T-cell (primary cell): Measurements from ENCODE around the gene FMN2. TPM values are rescaled to one million over a fixed set of nuclear protein-coding genes. Genes with fewer than 3 reads are reported as not detected.

Experiments
- ATAC-seq, 4 experiments: fragments of 200-7000 bp in 3 of 4; fragments of 150-1000 bp in 1 of 4; cut with Tn5 transposase; replicated peaks in 1 of 4; 1 replicate in 3 of 4; 2 replicates in 1 of 4; pipeline ENCODE4 v1.10.0; 2021; ENCODE audit warnings: moderate library complexity in 3 of 4, mild to moderate bottlenecking in 2 of 4, moderate number of reproducible peaks in 1 of 4
- CTCF ChIA-PET, 2 donors: fragments of 300-600 bp; sonication (Branson Sonifier 250); formaldehyde crosslinking; loops; one replicate each; lab custom pipeline; 2022; ENCODE audit warnings: antibody characterized with exemption in 2 of 2; lab: Charles Lee
- POLR2A ChIA-PET, 2 donors: fragments of 300-600 bp; sonication (Branson Sonifier 250); formaldehyde crosslinking; loops; one replicate each; lab custom pipeline; 2022; ENCODE audit warnings: antibody characterized with exemption in 2 of 2; lab: Charles Lee
- DNase-seq, 35 experiments: peaks; one replicate each; pipeline versions ENCODE4 v3.0.0 to v3.0.0-alpha.2; 2013 to 2023
- H3K27ac ChIP-seq: one replicate; pipeline ENCODE4 v1.5.1; 2013; ENCODE audit warnings: low read length
- H3K27me3 ChIP-seq, 2 experiments: replicated peaks in 1 of 2; 1 replicate in 1 of 2; 2 replicates in 1 of 2; pipeline versions ENCODE4 v1.6.1 to v1.7.0; 2013; ENCODE audit warnings: low read length in 1 of 2, mixed read lengths in 1 of 2; ENCODE audit not compliant: control insufficient read depth in 2 of 2, insufficient read depth in 2 of 2; ENCODE audit errors: extremely low read depth in 1 of 2
- H3K36me3 ChIP-seq, 2 donors: 1 replicate in 1 of 2; 2 replicates in 1 of 2; pipeline versions ENCODE4 v1.6.1 to v1.7.0; 2013; ENCODE audit warnings: low read length in 1 of 2; ENCODE audit not compliant: control insufficient read depth in 2 of 2, insufficient read depth in 1 of 2; ENCODE audit errors: extremely low read depth in 1 of 2
- H3K4me1 ChIP-seq, 2 experiments: 1 replicate in 1 of 2; 2 replicates in 1 of 2; pipeline versions ENCODE4 v1.6.1 to v1.7.0; 2013; ENCODE audit warnings: low read length in 2 of 2, mixed read lengths in 1 of 2; ENCODE audit not compliant: insufficient read depth in 2 of 2, control insufficient read depth in 1 of 2; ENCODE audit errors: extremely low read depth in 1 of 2
- H3K4me3 ChIP-seq, 2 donors: 1 replicate in 1 of 2; 2 replicates in 1 of 2; pipeline versions ENCODE4 v1.5.1 to v1.7.0; 2013; ENCODE audit warnings: mild to moderate bottlenecking in 2 of 2, low read length in 1 of 2, moderate library complexity in 1 of 2; ENCODE audit not compliant: control insufficient read depth in 1 of 2; ENCODE audit errors: extremely low read depth in 1 of 2
- H3K9me3 ChIP-seq: 2 replicates; pipeline ENCODE4 v1.7.0; 2013
- H3K27ac Mint-ChIP-seq, 2 donors: one replicate each; pipeline ENCODE4 v1.8.0; 2020 to 2021; ENCODE audit warnings: mild to moderate bottlenecking in 2 of 2, mixed read lengths in 2 of 2
- H3K27me3 Mint-ChIP-seq, 2 donors: one replicate each; pipeline ENCODE4 v1.8.0; 2021 to 2022; ENCODE audit warnings: mixed read lengths in 2 of 2
- H3K36me3 Mint-ChIP-seq: one replicate; pipeline ENCODE4 v1.8.0; 2021; ENCODE audit warnings: mixed read lengths
- H3K4me1 Mint-ChIP-seq, 3 donors: one replicate each; pipeline ENCODE4 v1.8.0; 2020 to 2022; ENCODE audit warnings: mixed read lengths in 3 of 3, mild to moderate bottlenecking in 1 of 3
- H3K4me3 Mint-ChIP-seq, 3 donors: one replicate each; pipeline ENCODE4 v1.8.0; 2020 to 2022; ENCODE audit warnings: mild to moderate bottlenecking in 3 of 3, mixed read lengths in 3 of 3, moderate library complexity in 3 of 3
- H3K9me3 Mint-ChIP-seq, 3 donors: one replicate each; pipeline ENCODE4 v1.8.0; 2020 to 2022; ENCODE audit warnings: mixed read lengths in 3 of 3
- WGBS: methylation state at CpG from one replicate; pipeline ENCODE4 v1.1.5; 2013; ENCODE audit warnings: missing lambda C conversion rate; ENCODE audit not compliant: insufficient coverage; 5-methylcytosine and 5-hydroxymethylcytosine counted together
- total RNA-seq, 35 experiments: library from RNA in 6 of 35; stranded (reverse) in 6 of 35; fragments of 120-200 nt in 1 of 35; gene quantifications; one replicate each; pipeline versions ENCODE4 v1.2.1 to v1.2.4 and lab custom pipeline; 2013 to 2026

The FMN2 gene
- total RNA-seq, 5 donors from 2014 or later (not counting 1 experiment from before 2014, with no cell fraction given) = not detected

DNA sequence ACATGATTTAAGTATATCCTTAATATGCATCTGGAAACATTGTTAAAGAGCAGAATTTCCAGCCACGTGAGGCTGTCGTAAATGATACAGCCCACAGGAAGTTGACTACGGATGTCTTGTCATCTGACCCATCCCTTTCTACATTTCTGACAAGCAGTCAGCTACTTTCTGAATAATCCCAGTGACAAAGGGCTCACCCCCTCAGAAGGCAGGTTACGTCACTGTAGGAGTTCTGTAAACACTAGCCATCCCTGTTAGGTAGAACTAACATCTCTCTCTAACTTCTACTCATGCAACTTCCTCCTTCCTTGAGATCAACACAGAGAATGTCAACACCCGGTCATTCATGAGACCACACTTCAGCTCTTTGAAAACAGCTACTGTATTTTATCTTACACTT, 261.1 kb downstream of the FMN2 start:
- Histone ChIP-seq H3K36me3 (no peaks in the 10 kb centered on the region), H3K9me3 (peaks cover 2% of the 10 kb centered on the region), H3K4me1 (no peaks in the 10 kb centered on the region), H3K4me3 (no peak overlapping the region), H3K27me3 (no peaks in the 10 kb centered on the region), H3K27ac (no peak overlapping the region)
- WGBS = 56% methylated on average over 5 of the region's 5 CpGs
- no peaks in the 10 kb centered on the region for H3K4me1 Mint-ChIP-seq
- no peak overlapping the region for H3K27ac Mint-ChIP-seq
- POLR2A ChIA-PET = no interaction called here
- CTCF ChIA-PET = no interaction called here
- no peak overlapping the region for H3K4me3 Mint-ChIP-seq
- ATAC-seq (no peak), DNase-seq (no peak)
- peaks cover 3 to 21% (median 9%) of the 10 kb centered on the region in 3 donors for H3K9me3 Mint-ChIP-seq
- no peaks in the 10 kb centered on the region for H3K36me3 Mint-ChIP-seq
- no peaks in the 10 kb centered on the region for H3K27me3 Mint-ChIP-seq

DNA sequence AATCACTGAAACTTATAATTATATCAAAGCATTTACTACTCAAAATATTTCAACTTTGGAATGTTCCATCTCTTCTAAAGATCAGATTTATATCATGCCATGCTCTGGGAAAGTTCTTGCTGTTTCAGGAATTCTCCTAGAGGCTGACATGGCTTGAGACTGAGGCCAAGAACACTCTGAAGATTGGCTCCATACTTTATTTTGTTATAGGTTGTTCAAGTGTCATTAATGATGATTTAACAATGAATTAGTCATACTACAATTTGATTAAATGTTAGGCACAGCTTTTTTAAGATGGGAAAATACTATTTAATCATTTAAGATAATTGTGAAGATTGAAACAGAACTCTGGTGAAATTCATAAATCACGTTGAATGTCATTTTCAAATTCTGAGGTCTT, 264.9 kb downstream of the FMN2 start:
- POLR2A ChIA-PET = no interaction called here
- H3K4me3 ChIP-seq = no peak overlapping the region
- CTCF ChIA-PET = interaction anchor here in 1 of 2 donors (1.0 kb wide), 1 partner anchor 126 kb away, joined by 3 read pairs; no protein-coding TSS in a partner anchor
- no peaks in the 10 kb centered on the region for H3K36me3 ChIP-seq
- no peak overlapping the region for H3K4me3 Mint-ChIP-seq
- no peaks in the 10 kb centered on the region for H3K27me3 ChIP-seq
- no peaks in the 10 kb centered on the region for H3K4me1 ChIP-seq
- H3K27ac ChIP-seq = no peak overlapping the region
- H3K9me3 Mint-ChIP-seq = peaks cover 3 to 24% (median 10%) of the 10 kb centered on the region in 3 donors
- H3K36me3 Mint-ChIP-seq = no peaks in the 10 kb centered on the region
- no peaks in the 10 kb centered on the region for H3K27me3 Mint-ChIP-seq
- peaks cover 2% of the 10 kb centered on the region for H3K9me3 ChIP-seq
- no CpG with 5 or more reads among the region's 1 CpG for WGBS
- no peak overlapping the region for H3K27ac Mint-ChIP-seq
- no peaks in the 10 kb centered on the region for H3K4me1 Mint-ChIP-seq
- no peak for ATAC-seq
- no peak for DNase-seq

DNA sequence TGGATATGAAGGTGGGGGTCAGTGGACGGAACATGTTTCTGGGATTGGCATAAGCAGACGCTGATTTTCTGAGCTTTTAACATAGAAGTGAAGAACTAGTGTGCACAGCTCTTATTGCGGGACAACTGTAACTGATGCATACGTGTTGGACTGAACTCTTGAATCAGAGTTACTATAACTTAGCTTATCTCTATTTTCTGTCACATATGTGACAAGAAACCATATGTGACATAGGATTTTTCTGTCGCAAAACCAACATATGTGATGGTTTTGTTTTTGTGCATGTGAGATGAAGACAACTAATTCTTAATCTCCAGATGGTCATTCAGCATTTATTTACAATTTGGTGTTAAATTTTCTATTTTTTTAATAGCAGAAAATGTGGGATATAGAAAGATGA, 270.4 kb downstream of the FMN2 start:
- Mint-ChIP-seq H3K4me3 (no peak overlapping the region), H3K27me3 (no peaks in the 10 kb centered on the region), H3K27ac (no peak overlapping the region), H3K36me3 (no peaks in the 10 kb centered on the region), H3K9me3 (peaks cover 2 to 16% (median 5%) of the 10 kb centered on the region in 3 donors), H3K4me1 (no peaks in the 10 kb centered on the region)
- H3K27me3 ChIP-seq = no peaks in the 10 kb centered on the region
- no peaks in the 10 kb centered on the region for H3K9me3 ChIP-seq
- no peak for ATAC-seq
- ChIA-PET CTCF (no interaction called here), POLR2A (interaction anchor here in 1 of 2 donors (0.6 kb wide), 1 partner anchor 15 kb away, joined by 4 read pairs; no protein-coding TSS in a partner anchor)
- WGBS = 93% methylated on average over 2 of the region's 5 CpGs
- no peaks in the 10 kb centered on the region for H3K4me1 ChIP-seq
- H3K4me3 ChIP-seq = no peak overlapping the region
- H3K27ac ChIP-seq = no peak overlapping the region
- H3K36me3 ChIP-seq = no peaks in the 10 kb centered on the region
- no peak for DNase-seq

DNA sequence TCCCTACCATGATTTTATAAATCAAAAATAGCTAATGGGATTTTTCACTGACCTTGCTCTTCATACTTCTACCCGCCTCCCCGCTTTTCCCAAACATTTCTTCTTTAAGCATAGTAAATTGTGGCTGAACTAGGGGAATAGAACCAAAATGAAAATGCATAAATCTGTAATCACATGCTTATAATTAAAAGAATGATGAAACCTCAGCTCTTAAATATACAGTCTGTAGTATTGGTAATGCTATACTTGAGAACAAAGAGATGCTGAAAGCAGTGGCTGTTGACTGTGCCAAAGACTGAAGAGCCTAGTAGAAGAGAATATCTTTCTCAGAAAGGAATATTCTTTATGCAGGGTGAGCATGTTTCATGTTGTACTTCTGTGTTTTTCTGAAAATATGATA, 271.1 kb downstream of the FMN2 start:
- Histone ChIP-seq H3K27me3 (no peaks in the 10 kb centered on the region), H3K4me1 (no peaks in the 10 kb centered on the region), H3K36me3 (no peaks in the 10 kb centered on the region), H3K4me3 (no peak overlapping the region), H3K9me3 (no peaks in the 10 kb centered on the region), H3K27ac (no peak overlapping the region)
- ChIA-PET POLR2A (no interaction called here), CTCF (no interaction called here)
- no CpG with 5 or more reads among the region's 2 CpGs for WGBS
- DNase-seq (no peak), ATAC-seq (no peak)
- Mint-ChIP-seq H3K27ac (no peak overlapping the region), H3K4me3 (no peak overlapping the region), H3K27me3 (no peaks in the 10 kb centered on the region), H3K9me3 (peaks cover 2 to 16% (median 5%) of the 10 kb centered on the region in 3 donors), H3K4me1 (no peaks in the 10 kb centered on the region), H3K36me3 (no peaks in the 10 kb centered on the region)

DNA sequence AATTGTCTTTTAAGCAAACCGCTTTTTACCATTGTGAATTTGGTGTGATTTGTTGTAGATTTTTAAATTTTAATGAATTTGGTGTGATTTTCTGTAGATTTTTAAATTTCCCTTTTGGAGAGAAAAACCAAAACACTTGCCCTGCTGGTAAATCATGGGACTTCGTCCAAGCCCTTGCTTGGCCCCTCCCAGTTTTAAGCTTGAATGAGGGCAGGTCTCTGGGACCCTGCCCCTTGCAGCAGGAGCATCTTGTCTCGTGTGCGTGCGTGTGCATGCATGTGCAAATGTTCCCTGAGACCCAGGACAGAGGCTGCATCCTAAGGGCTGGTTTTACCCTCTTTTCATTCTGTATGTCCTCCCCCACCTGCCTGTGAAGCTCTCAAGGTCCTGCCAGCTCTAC, 271.6 kb downstream of the FMN2 start:
- WGBS = 65% methylated on average over 4 of the region's 5 CpGs
- Histone ChIP-seq H3K27ac (no peak overlapping the region), H3K36me3 (no peaks in the 10 kb centered on the region), H3K27me3 (no peaks in the 10 kb centered on the region), H3K9me3 (no peaks in the 10 kb centered on the region), H3K4me3 (no peak overlapping the region), H3K4me1 (no peaks in the 10 kb centered on the region)
- Mint-ChIP-seq H3K27ac (no peak overlapping the region), H3K9me3 (peaks cover 2 to 16% (median 5%) of the 10 kb centered on the region in 3 donors), H3K4me3 (no peak overlapping the region), H3K36me3 (no peaks in the 10 kb centered on the region), H3K4me1 (no peaks in the 10 kb centered on the region), H3K27me3 (no peaks in the 10 kb centered on the region)
- CTCF ChIA-PET = no interaction called here
- POLR2A ChIA-PET = no interaction called here
- no peak for DNase-seq
- no peak for ATAC-seq

DNA sequence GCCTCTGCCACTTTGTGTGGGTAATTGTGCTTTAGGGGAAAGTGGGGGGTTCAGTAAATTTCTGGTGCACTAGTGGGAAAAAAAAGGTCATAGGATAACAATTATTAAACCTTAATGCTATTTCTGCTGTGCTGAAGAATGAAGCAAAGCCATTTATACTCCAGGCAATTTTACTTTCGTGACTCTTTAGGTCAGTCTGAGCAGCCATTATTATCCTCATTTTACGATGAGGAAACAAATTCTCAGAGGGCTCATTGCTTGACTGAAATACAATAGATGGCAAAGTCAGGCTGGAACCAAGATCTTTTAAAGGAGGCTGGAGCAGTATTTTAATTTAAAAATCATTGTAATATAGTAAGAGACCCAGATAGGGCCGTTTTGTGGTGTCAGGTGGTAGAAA, 272.2 kb downstream of the FMN2 start:
- DNase-seq = no peak
- Mint-ChIP-seq H3K9me3 (peaks cover 2 to 16% (median 5%) of the 10 kb centered on the region in 3 donors), H3K4me1 (no peaks in the 10 kb centered on the region), H3K27ac (no peak overlapping the region), H3K4me3 (no peak overlapping the region), H3K27me3 (no peaks in the 10 kb centered on the region), H3K36me3 (no peaks in the 10 kb centered on the region)
- ATAC-seq = no peak
- ChIA-PET CTCF (no interaction called here), POLR2A (no interaction called here)
- 69% methylated on average over 2 of the region's 3 CpGs for WGBS
- Histone ChIP-seq H3K27ac (no peak overlapping the region), H3K4me1 (no peaks in the 10 kb centered on the region), H3K4me3 (no peak overlapping the region), H3K36me3 (no peaks in the 10 kb centered on the region), H3K9me3 (no peaks in the 10 kb centered on the region), H3K27me3 (no peaks in the 10 kb centered on the region)

DNA sequence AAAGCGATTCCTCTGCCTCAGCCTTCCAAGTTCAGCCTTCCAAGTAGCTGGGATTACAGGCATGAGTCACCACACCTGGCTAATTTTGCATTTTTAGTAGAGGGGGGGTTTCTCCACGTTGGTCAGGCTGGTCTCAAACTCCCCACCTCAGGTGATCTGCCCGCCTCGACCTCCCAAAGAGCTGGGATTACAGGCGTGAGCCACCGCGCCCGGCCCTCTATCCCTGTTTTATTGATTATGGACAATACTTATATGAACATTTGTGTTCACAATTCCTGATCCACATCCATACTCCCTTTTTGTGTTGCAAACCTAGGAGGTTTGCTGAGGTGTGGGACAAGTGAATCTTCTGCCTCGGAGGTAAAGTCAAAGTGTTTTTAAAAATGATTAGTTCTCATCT, 275.0 kb downstream of the FMN2 start:
- no peaks in the 10 kb centered on the region for H3K4me1 Mint-ChIP-seq
- H3K27me3 Mint-ChIP-seq = no peaks in the 10 kb centered on the region
- Histone ChIP-seq H3K27me3 (no peaks in the 10 kb centered on the region), H3K9me3 (no peaks in the 10 kb centered on the region), H3K4me3 (no peak overlapping the region), H3K4me1 (no peaks in the 10 kb centered on the region), H3K27ac (no peak overlapping the region), H3K36me3 (no peaks in the 10 kb centered on the region)
- no CpG with 5 or more reads among the region's 9 CpGs for WGBS
- H3K27ac Mint-ChIP-seq = no peak overlapping the region
- DNase-seq = no peak
- ATAC-seq = no peak
- H3K9me3 Mint-ChIP-seq = peaks cover 0 to 5% (median 2%) of the 10 kb centered on the region in 3 donors
- H3K36me3 Mint-ChIP-seq = no peaks in the 10 kb centered on the region
- POLR2A ChIA-PET = no interaction called here
- H3K4me3 Mint-ChIP-seq = no peak overlapping the region
- CTCF ChIA-PET = no interaction called here
